HepG2 (cell line): ENCODE data around the gene HOXD4. TPM values are rescaled to one million over a fixed set of nuclear protein-coding genes. Genes with fewer than 3 reads are reported as not detected.

ENCODE experiments used
- ATAC-seq: fragments of 200-7000 bp; cut with Tn5 transposase; 3 replicates; pipeline ENCODE4 v1.9.1; 2020; ENCODE audit warnings: mild to moderate bottlenecking, moderate library complexity
- BruUV-seq: library from RNA; stranded (reverse); fragments of 400-500 nt; replicated peaks from 2 replicates; lab custom pipeline; 2021; lab: Mats Ljungman, UMichigan
- CTCF ChIA-PET: fragments of 300-600 bp; formaldehyde crosslinking; extraction: SDS; loops from one replicate; lab custom pipeline; 2021; ENCODE audit warnings: low total read pairs, inconsistent platforms, low intra/inter-chr PET ratio; lab: Yijun Ruan, JAX
- POLR2A ChIA-PET: fragments of 350-600 bp; sonication (Branson Sonifier 250); formaldehyde crosslinking; loops from one replicate; lab custom pipeline; 2020; ENCODE audit warnings: antibody characterized with exemption, inconsistent platforms; lab: Yijun Ruan, JAX
- DNase-seq: peaks from one replicate; pipeline ENCODE4 v3.0.0-alpha.2; 2015; ENCODE audit warnings: low spot score
- FAIRE-seq: peaks from 3 replicates; lab custom pipeline; 2011; peaks lifted over from hg19 to GRCh38; lab: Jason Lieb, UNC
- H2AFZ ChIP-seq: one replicate; pipeline ENCODE4 v1.6.1; 2011; ENCODE audit warnings: low read length, inconsistent platforms
- H3K27ac ChIP-seq: fragments of 300-600 bp; 3 replicates; pipeline ENCODE4 v1.8.0; 2011; ENCODE audit warnings: mixed run types, mild to moderate bottlenecking, mixed read lengths, low read length, inconsistent platforms; ENCODE audit not compliant: insufficient read depth; ENCODE audit errors: extremely low read length
- H3K27me3 ChIP-seq, 2 experiments: fragments of 200-600 bp in 1 of 2; 2 replicates in 1 of 2; 3 replicates in 1 of 2; pipeline versions ENCODE4 v1.6.0 to v1.8.0; 2011; ENCODE audit warnings: low read length in 2 of 2, mild to moderate bottlenecking in 2 of 2, moderate library complexity in 2 of 2, inconsistent platforms in 1 of 2; ENCODE audit not compliant: insufficient read depth in 2 of 2, control insufficient read depth in 1 of 2
- H3K36me3 ChIP-seq, 2 experiments: fragments of 200-600 bp in 1 of 2; replicated peaks in 1 of 2; 2 replicates in 1 of 2; 3 replicates in 1 of 2; pipeline versions ENCODE4 v1.5.1 to v1.8.0; 2011; ENCODE audit warnings: low read length in 2 of 2, inconsistent platforms in 1 of 2; ENCODE audit not compliant: insufficient read depth in 2 of 2, control insufficient read depth in 1 of 2
- H3K4me1 ChIP-seq: 2 replicates; pipeline ENCODE4 v1.5.1; 2012; ENCODE audit warnings: low read length, inconsistent platforms; ENCODE audit not compliant: insufficient read depth
- H3K4me2 ChIP-seq: 2 replicates; pipeline ENCODE4 v1.6.0; 2011; ENCODE audit warnings: low read depth, low read length, inconsistent platforms
- H3K4me3 ChIP-seq, 3 experiments: fragments of 200-600 bp in 1 of 3; sonication (generic), shearing (Covaris generic) in 1 of 3; replicated peaks in 1 of 3; 2 replicates each; pipeline ENCODE4 v1.5.1; 2011 to 2016; ENCODE audit warnings: low read length in 3 of 3, inconsistent platforms in 2 of 3, low read depth in 2 of 3, mild to moderate bottlenecking in 2 of 3, control low read depth in 1 of 3, mixed read lengths in 1 of 3; ENCODE audit not compliant: insufficient read depth in 1 of 3
- H3K79me2 ChIP-seq: one replicate; pipeline ENCODE4 v1.6.1; 2011; ENCODE audit warnings: low read length, inconsistent platforms; ENCODE audit not compliant: insufficient read depth
- H3K9ac ChIP-seq: 2 replicates; pipeline ENCODE4 v1.6.0; 2011; ENCODE audit warnings: mild to moderate bottlenecking, low read depth, low read length, inconsistent platforms; ENCODE audit not compliant: insufficient read depth
- H3K9me3 ChIP-seq: 2 replicates; pipeline ENCODE4 v1.5.1; 2012; ENCODE audit warnings: mild to moderate bottlenecking, low read length
- H4K20me1 ChIP-seq: 2 replicates; pipeline ENCODE4 v1.6.0; 2011; ENCODE audit warnings: inconsistent platforms, mild to moderate bottlenecking, low read length, moderate library complexity; ENCODE audit not compliant: insufficient read depth
- WGBS: methylation state at CpG from one replicate; pipeline ENCODE4 v1.1.6; 2017; ENCODE audit warnings: low lambda C conversion rate; 5-methylcytosine and 5-hydroxymethylcytosine counted together
- in situ Hi-C: cut with HindIII; loops from 2 replicates; pipeline ENCODE4 v1.10.0; 2017; ENCODE audit warnings: low pct_unique_long_range_greater_than_20kb; ENCODE audit not compliant: extremely low pct_ligation_motif_present
- intact Hi-C: fragments of 100-400 bp; cut with micrococcal nuclease; formaldehyde crosslinking; loops from one replicate; pipeline ENCODE4 v1.10.0; 2022; ENCODE audit not compliant: unreplicated experiment
- polyA plus RNA-seq, 8 experiments: library from polyadenylated mRNA; depleted of rRNA in 3 of 8; stranded (reverse) in 7 of 8; unstranded in 1 of 8; fragments of >200 nt; fragmentation: Illumina TruSeq in 4 of 8; extraction: Trizol in 4 of 8; gene quantifications; 2 replicates each; pipeline versions ENCODE4 v1.2.1 to v1.2.3, GENCODE V29; 2011 to 2016; ENCODE audit warnings: low read depth in 4 of 8, missing spikeins in 1 of 8, mixed read lengths in 1 of 8; ENCODE audit not compliant: insufficient read depth in 1 of 8
- total RNA-seq, 5 experiments: library from RNA; depleted of rRNA; stranded (reverse); fragments of >200 nt; fragmentation: Illumina TruSeq; extraction: Trizol; gene quantifications; 2 replicates each; pipeline ENCODE4 v1.2.3, GENCODE V29; 2016; ENCODE audit warnings: low read depth in 1 of 5
- TF ChIP-seq, protein P1 (sequence below): sonication (generic); formaldehyde crosslinking; IDR thresholded peaks from 2 replicates; pipeline ENCODE4 v1.5.0; 2020; ENCODE audit warnings: missing genetic modification reagents
- TF ChIP-seq, protein P2 (sequence below): IDR thresholded peaks from 2 replicates; pipeline ENCODE4 v1.6.1; 2016; ENCODE audit warnings: control low read depth
- TF ChIP-seq, protein P3 (sequence below), 2 experiments: fragments of 450-650 bp in 1 of 2; sonication (generic) in 1 of 2; formaldehyde crosslinking in 1 of 2; IDR thresholded peaks; 2 replicates each; pipeline versions ENCODE4 v1.6.1 to v1.8.0; 2016 to 2022; ENCODE audit warnings: antibody characterized with exemption in 1 of 2, mild to moderate bottlenecking in 1 of 2, missing genetic modification reagents in 1 of 2

HOXD4 gene
- total and polyA plus RNA-seq, 2 of the 13 experiments (the other 11 are each of a cell fraction or from before 2014, with no cell fraction given) = not detected

DNA sequence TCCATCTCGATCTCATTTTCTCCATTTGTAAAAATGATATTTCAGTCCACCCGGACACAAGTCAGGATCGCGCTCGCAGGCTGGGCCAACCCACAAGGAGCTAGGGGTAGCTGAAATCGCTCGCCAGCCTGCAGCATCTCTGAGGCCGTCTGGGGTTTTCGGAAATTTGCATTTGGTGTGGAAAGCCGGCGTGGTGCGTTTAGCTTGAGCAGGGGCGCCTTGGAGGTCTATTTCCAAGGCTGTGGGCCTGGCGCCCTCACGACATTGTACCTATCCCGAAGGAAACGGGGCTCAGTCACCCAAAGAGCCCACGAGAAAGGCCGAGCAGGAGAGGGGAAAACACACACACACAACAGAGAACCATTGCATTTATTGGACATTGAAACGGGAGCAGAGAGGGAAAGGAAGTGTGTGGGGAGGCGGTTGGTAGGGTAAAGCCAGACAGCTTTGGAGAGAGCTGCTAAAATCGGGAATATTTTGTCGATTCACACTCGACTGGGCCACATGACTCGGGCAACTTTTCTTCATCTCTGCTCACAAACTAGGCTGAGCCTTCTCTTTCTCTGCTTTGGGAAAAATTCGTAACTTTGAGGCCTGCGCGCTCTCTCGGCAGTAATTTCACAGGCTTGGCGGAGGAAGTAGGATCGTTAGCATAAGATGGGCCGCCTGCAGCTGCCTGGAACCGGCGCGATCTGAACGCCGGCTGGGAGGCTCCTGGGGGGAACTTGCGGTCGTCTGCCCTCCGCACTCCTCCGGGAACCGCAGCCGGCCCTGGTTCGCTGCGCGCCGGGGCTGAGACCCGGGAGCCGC lies 23.0 kb upstream of the HOXD4 start (continued):
- TF ChIP-seq, protein P1, sequence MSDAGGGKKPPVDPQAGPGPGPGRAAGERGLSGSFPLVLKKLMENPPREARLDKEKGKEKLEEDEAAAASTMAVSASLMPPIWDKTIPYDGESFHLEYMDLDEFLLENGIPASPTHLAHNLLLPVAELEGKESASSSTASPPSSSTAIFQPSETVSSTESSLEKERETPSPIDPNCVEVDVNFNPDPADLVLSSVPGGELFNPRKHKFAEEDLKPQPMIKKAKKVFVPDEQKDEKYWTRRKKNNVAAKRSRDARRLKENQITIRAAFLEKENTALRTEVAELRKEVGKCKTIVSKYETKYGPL = no peak
- TF ChIP-seq, protein P2, sequence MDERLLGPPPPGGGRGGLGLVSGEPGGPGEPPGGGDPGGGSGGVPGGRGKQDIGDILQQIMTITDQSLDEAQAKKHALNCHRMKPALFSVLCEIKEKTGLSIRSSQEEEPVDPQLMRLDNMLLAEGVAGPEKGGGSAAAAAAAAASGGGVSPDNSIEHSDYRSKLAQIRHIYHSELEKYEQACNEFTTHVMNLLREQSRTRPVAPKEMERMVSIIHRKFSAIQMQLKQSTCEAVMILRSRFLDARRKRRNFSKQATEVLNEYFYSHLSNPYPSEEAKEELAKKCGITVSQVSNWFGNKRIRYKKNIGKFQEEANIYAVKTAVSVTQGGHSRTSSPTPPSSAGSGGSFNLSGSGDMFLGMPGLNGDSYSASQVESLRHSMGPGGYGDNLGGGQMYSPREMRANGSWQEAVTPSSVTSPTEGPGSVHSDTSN = no peak

DNA sequence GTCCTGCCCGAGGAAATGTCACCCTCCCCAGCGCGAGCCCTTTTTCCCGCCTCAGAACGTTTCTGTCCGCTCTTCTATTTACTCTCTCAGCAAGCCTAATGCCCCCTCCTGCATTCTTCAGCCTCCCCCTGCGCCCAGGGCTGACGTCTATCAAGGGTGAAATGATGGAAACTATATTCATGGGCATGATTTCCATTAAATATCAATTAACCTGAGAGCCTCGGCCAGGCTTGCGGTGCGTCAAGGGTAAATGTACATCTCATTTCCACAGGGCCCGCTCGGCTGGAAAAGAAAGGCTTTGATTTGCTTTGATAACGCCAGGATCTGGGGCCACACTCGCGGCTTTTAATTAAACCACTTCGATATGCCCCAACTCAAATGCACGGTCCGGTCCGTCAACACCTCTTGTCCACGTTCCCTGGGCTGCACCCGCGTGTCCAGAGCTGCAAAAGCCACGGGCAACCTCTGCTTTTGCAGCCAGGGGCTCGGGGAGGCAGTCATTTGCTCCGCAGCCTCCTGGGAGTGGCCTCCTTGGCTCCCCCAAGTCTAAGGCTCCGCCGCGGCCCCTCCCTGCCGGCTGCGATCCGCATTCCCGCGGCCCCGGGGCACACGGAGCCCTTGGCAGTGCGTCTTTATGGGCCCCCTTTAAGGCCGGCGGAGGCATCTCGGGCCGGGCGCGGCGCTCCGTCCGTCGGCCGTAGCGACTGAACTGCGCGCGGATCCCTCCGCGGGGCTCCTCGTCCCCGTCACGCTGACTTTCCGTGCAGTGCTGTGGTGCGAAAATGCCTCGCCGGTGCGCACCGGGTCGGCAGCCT lies 22.2 kb upstream of the HOXD4 start, which contains the start of gene HOXD8:
HOXD8 (plus strand) TSS at position 724 of the 815 bp plus-strand sequence. CDS start 662 bp downstream, outside the sequence.
- Histone ChIP-seq H3K4me1 (no peaks in the 10 kb centered on the region), H3K4me3 (no peak within 1 kb of the TSS), H3K27ac (no peak within 1 kb of the TSS), H3K79me2 (no peaks in the 10 kb centered on the region), H3K9me3 (no peaks in the 10 kb centered on the region), H4K20me1 (no peaks in the 10 kb centered on the region; the same call in 1 of the 2 replicates), H3K4me2 (no peak within 1 kb of the TSS), H3K9ac (no peak within 1 kb of the TSS), H3K27me3 (peaks cover 13 to 81% of the 10 kb centered on the region in 2 experiments), H2AFZ (no peak within 1 kb of the TSS), H3K36me3 (no peaks in the 10 kb centered on the region)
- WGBS = 71% methylated on average over 62 of the region's 64 CpGs
- in situ Hi-C loops (loop anchor here (5.0 kb wide), 4 partner anchors 423 to 1018 kb away; no protein-coding TSS in a partner anchor), intact Hi-C loops (no loop called here)
- CTCF ChIA-PET = interaction anchor here (3.0 kb wide), 1 partner anchor 523 kb away, joined by 44 read pairs; no protein-coding TSS in a partner anchor
- ATAC-seq = no peak
- DNase-seq = no peak
- no peak for FAIRE-seq
- BruUV-seq = no TSS peak
- POLR2A ChIA-PET = no interaction called here
- TF ChIP-seq, protein P3, sequence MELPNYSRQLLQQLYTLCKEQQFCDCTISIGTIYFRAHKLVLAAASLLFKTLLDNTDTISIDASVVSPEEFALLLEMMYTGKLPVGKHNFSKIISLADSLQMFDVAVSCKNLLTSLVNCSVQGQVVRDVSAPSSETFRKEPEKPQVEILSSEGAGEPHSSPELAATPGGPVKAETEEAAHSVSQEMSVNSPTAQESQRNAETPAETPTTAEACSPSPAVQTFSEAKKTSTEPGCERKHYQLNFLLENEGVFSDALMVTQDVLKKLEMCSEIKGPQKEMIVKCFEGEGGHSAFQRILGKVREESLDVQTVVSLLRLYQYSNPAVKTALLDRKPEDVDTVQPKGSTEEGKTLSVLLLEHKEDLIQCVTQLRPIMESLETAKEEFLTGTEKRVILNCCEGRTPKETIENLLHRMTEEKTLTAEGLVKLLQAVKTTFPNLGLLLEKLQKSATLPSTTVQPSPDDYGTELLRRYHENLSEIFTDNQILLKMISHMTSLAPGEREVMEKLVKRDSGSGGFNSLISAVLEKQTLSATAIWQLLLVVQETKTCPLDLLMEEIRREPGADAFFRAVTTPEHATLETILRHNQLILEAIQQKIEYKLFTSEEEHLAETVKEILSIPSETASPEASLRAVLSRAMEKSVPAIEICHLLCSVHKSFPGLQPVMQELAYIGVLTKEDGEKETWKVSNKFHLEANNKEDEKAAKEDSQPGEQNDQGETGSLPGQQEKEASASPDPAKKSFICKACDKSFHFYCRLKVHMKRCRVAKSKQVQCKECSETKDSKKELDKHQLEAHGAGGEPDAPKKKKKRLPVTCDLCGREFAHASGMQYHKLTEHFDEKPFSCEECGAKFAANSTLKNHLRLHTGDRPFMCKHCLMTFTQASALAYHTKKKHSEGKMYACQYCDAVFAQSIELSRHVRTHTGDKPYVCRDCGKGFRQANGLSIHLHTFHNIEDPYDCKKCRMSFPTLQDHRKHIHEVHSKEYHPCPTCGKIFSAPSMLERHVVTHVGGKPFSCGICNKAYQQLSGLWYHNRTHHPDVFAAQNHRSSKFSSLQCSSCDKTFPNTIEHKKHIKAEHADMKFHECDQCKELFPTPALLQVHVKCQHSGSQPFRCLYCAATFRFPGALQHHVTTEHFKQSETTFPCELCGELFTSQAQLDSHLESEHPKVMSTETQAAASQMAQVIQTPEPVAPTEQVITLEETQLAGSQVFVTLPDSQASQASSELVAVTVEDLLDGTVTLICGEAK (IDR thresholded peaks at IDR 0.05) = no peak
- TF ChIP-seq, protein P3 (CRISPR knock-in tag; IDR thresholded peaks at IDR 0.05) = no peak
